ENCODE measurements around the gene SMIM30. TPM values are rescaled to one million over a fixed set of nuclear protein-coding genes. Genes with fewer than 3 reads are reported as not detected.

The SMIM30 gene
- total and polyA plus RNA-seq, 10 of the 15 experiments (the other 5 are each of a cell fraction or from before 2014, with no cell fraction given) = 42.2 to 258 (median 96.9) TPM

DNA sequence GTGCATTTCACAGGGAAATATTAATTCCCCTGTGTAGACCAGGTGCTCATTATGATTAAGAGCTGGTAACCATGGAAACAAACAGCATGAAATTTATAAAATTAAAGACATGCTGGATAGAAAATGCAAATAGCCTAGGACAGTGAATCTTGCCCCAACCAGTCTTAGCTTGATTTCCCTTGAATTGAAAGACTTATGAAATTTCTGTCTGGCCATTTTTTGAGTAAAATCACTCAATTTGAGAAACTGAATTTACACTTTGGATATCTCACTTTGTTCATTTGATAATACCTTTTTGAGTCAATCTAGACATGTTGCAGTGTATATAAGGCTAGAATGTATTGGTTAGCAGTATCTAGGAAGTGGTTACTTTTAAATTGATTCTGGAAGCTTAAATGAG lies 4.4 kb upstream of the SMIM30 start (continued):
- TF ChIP-seq, protein P1, sequence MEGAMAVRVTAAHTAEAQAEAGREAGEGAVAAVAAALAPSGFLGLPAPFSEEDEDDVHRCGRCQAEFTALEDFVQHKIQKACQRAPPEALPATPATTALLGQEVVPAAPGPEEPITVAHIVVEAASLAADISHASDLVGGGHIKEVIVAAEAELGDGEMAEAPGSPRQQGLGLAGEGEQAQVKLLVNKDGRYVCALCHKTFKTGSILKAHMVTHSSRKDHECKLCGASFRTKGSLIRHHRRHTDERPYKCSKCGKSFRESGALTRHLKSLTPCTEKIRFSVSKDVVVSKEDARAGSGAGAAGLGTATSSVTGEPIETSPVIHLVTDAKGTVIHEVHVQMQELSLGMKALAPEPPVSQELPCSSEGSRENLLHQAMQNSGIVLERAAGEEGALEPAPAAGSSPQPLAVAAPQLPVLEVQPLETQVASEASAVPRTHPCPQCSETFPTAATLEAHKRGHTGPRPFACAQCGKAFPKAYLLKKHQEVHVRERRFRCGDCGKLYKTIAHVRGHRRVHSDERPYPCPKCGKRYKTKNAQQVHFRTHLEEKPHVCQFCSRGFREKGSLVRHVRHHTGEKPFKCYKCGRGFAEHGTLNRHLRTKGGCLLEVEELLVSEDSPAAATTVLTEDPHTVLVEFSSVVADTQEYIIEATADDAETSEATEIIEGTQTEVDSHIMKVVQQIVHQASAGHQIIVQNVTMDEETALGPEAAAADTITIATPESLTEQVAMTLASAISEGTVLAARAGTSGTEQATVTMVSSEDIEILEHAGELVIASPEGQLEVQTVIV (IDR thresholded peaks at IDR 0.05; ENCODE audit: borderline replicate concordance, partially characterized antibody) = no peak
- TF ChIP-seq POLR2AphosphoS2 (IDR thresholded peaks at IDR 0.05; ENCODE audit: low read depth, low read length) = no peak
- no peak for TF ChIP-seq PAX8 (IDR thresholded peaks at IDR 0.05)
- no peak for TF ChIP-seq CBX3 (IDR thresholded peaks at IDR 0.05; ENCODE audit: borderline replicate concordance, low read depth)
- no peak for TF ChIP-seq CREB1 (IDR thresholded peaks at IDR 0.05; ENCODE audit: low read depth)
- TF ChIP-seq IKZF1 (conservative IDR thresholded peaks at IDR 0.05) = no peak
- TF ChIP-seq RELA (IDR thresholded peaks at IDR 0.05; ENCODE audit: borderline replicate concordance, partially characterized antibody) = no peak
- TF ChIP-seq, protein P2, sequence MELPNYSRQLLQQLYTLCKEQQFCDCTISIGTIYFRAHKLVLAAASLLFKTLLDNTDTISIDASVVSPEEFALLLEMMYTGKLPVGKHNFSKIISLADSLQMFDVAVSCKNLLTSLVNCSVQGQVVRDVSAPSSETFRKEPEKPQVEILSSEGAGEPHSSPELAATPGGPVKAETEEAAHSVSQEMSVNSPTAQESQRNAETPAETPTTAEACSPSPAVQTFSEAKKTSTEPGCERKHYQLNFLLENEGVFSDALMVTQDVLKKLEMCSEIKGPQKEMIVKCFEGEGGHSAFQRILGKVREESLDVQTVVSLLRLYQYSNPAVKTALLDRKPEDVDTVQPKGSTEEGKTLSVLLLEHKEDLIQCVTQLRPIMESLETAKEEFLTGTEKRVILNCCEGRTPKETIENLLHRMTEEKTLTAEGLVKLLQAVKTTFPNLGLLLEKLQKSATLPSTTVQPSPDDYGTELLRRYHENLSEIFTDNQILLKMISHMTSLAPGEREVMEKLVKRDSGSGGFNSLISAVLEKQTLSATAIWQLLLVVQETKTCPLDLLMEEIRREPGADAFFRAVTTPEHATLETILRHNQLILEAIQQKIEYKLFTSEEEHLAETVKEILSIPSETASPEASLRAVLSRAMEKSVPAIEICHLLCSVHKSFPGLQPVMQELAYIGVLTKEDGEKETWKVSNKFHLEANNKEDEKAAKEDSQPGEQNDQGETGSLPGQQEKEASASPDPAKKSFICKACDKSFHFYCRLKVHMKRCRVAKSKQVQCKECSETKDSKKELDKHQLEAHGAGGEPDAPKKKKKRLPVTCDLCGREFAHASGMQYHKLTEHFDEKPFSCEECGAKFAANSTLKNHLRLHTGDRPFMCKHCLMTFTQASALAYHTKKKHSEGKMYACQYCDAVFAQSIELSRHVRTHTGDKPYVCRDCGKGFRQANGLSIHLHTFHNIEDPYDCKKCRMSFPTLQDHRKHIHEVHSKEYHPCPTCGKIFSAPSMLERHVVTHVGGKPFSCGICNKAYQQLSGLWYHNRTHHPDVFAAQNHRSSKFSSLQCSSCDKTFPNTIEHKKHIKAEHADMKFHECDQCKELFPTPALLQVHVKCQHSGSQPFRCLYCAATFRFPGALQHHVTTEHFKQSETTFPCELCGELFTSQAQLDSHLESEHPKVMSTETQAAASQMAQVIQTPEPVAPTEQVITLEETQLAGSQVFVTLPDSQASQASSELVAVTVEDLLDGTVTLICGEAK (IDR thresholded peaks at IDR 0.05; ENCODE audit: borderline replicate concordance) = no peak
- no peak for TF ChIP-seq GABPA (IDR thresholded peaks at IDR 0.05; ENCODE audit: low read depth)
- TF ChIP-seq, protein P3, sequence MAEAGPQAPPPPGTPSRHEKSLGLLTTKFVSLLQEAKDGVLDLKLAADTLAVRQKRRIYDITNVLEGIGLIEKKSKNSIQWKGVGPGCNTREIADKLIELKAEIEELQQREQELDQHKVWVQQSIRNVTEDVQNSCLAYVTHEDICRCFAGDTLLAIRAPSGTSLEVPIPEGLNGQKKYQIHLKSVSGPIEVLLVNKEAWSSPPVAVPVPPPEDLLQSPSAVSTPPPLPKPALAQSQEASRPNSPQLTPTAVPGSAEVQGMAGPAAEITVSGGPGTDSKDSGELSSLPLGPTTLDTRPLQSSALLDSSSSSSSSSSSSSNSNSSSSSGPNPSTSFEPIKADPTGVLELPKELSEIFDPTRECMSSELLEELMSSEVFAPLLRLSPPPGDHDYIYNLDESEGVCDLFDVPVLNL (IDR thresholded peaks at IDR 0.05; ENCODE audit: low read depth, low read length) = no peak
- TF ChIP-seq, protein P4, sequence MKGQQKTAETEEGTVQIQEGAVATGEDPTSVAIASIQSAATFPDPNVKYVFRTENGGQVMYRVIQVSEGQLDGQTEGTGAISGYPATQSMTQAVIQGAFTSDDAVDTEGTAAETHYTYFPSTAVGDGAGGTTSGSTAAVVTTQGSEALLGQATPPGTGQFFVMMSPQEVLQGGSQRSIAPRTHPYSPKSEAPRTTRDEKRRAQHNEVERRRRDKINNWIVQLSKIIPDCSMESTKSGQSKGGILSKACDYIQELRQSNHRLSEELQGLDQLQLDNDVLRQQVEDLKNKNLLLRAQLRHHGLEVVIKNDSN (IDR thresholded peaks at IDR 0.05; ENCODE audit: borderline replicate concordance, extremely low read length, insufficient read depth, low read depth, low read length) = no peak
- peak in 1 of 2 experiments; percentile 57; a peak in 1 of 4 replicates for TF ChIP-seq ETV6 (conservative IDR thresholded peaks at IDR 0.05 in 1 of 2, IDR thresholded peaks at IDR 0.05 in 1 of 2; ENCODE audit: borderline replicate concordance in 1 of 2, low read depth in 1 of 2)
- TF ChIP-seq, protein P5, sequence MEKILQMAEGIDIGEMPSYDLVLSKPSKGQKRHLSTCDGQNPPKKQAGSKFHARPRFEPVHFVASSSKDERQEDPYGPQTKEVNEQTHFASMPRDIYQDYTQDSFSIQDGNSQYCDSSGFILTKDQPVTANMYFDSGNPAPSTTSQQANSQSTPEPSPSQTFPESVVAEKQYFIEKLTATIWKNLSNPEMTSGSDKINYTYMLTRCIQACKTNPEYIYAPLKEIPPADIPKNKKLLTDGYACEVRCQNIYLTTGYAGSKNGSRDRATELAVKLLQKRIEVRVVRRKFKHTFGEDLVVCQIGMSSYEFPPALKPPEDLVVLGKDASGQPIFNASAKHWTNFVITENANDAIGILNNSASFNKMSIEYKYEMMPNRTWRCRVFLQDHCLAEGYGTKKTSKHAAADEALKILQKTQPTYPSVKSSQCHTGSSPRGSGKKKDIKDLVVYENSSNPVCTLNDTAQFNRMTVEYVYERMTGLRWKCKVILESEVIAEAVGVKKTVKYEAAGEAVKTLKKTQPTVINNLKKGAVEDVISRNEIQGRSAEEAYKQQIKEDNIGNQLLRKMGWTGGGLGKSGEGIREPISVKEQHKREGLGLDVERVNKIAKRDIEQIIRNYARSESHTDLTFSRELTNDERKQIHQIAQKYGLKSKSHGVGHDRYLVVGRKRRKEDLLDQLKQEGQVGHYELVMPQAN (conservative IDR thresholded peaks at IDR 0.05) = no peak
- no peak for TF ChIP-seq PKNOX1 (IDR thresholded peaks at IDR 0.05)
